T-helper 22 cell (primary cell): ENCODE results near the gene SCARB1.

Experiments used
- DNase-seq: peaks from one replicate; pipeline ENCODE4 v3.0.0-alpha.2; 2020; ENCODE audit warnings: low read depth

SCARB1 gene

GRCh38 chr12:124730455-124730932 is 133.2 kb downstream of the SCARB1 start:
- no peak for DNase-seq

- no peak for DNase-seq
Observed at GRCh38 chr12:124727922-124728321, 135.7 kb downstream of the SCARB1 start.

DNA sequence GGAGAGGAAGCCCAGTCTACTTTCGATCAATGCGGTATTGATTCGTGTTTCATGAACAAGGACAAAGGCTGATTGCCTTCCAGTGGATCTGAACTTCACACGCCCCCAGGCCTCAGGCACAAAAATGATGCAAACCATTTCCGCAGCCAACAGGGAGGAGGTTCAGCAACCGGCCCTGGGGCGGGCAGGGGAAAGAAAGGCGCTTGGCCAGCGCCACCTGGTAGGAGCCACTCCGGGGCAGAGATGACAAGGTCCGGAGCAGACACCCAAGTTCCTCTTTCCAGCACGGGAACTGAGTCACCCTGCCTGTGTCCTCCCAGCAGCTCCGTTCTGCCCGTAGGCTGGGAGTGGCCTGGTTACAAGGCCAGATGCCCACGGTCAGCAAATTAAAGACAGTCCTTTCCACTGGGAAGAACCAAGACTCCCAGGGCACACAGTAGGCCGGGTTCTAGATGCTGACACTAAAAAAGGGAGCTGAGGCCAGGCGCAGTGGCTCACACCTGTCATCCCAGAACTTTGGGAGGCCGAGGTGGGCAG is 136.3 kb downstream of the SCARB1 start:
- DNase-seq, result no peak
